HCT116 (cell line): Measurements from ENCODE around the gene ZNF780B. TPM values are rescaled to one million over a fixed set of nuclear protein-coding genes. Genes with fewer than 3 reads are reported as not detected.

Source experiments
- ATAC-seq: fragments of 200-7000 bp; cut with Tn5 transposase; 2 replicates; pipeline ENCODE4 v1.9.1; 2020; ENCODE audit warnings: mild to moderate bottlenecking, moderate library complexity
- BruUV-seq: library from RNA; stranded (reverse); fragments of 400-500 nt; replicated peaks from 2 replicates; lab custom pipeline; 2021; lab: Mats Ljungman, UMichigan
- CTCF ChIA-PET: fragments of 300-600 bp; sonication (Branson Sonifier 250); formaldehyde crosslinking; loops from one replicate; lab custom pipeline; 2021; ENCODE audit warnings: antibody characterized with exemption; lab: Charles Lee
- POLR2A ChIA-PET: fragments of 300-600, 350-600 bp; sonication (Branson Sonifier 250); formaldehyde crosslinking; loops from one replicate; lab custom pipeline; 2021; ENCODE audit warnings: antibody characterized with exemption; lab: Charles Lee
- RAD21 ChIA-PET, 2 experiments: fragments of 300-600 bp; sonication (Branson Sonifier 250); formaldehyde crosslinking; loops; one replicate each; lab custom pipeline; 2023; ENCODE audit warnings: low total read pairs in 2 of 2; ENCODE audit not compliant: uncharacterized antibody in 2 of 2, unreplicated experiment in 2 of 2, low non-redundant PET in 1 of 2; lab: Charles Lee
- DNase-seq: peaks from one replicate; pipeline ENCODE4 v3.0.0-alpha.2; 2010; ENCODE audit warnings: low read depth, low spot score
- H2AFZ ChIP-seq: fragments of 200-600 bp; shearing (Covaris generic), sonication (generic); 2 replicates; pipeline ENCODE4 v1.6.1; 2017; ENCODE audit warnings: low read depth, mixed run types, mixed read lengths, antibody characterized with exemption, low read length; ENCODE audit not compliant: poor library complexity, severe bottlenecking
- H3K27ac ChIP-seq: 2 replicates; pipeline ENCODE4 v1.5.1; 2012; ENCODE audit warnings: low read depth, low read length
- H3K27me3 ChIP-seq: fragments of 200-600 bp; sonication (generic); 2 replicates; pipeline ENCODE4 v1.6.1; 2016; ENCODE audit warnings: mixed run types, low read length, mixed read lengths; ENCODE audit not compliant: insufficient read depth
- H3K36me3 ChIP-seq, 2 experiments: fragments of 200-500 bp in 1 of 2; fragments of 200-600 bp in 1 of 2; sonication (Bioruptor generic) in 1 of 2; sonication (generic) in 1 of 2; 2 replicates each; pipeline versions ENCODE4 v1.5.1 to v1.6.1; 2014 to 2016; ENCODE audit warnings: low read length in 2 of 2, inconsistent platforms in 1 of 2, mixed read lengths in 1 of 2, mixed run types in 1 of 2; ENCODE audit not compliant: insufficient read depth in 2 of 2, control insufficient read depth in 1 of 2
- H3K4me1 ChIP-seq, 2 experiments: fragments of 200-600 bp in 1 of 2; sonication (generic) in 1 of 2; 2 replicates each; pipeline versions ENCODE4 v1.5.1 to v1.6.1; 2012 to 2017; ENCODE audit warnings: low read length in 2 of 2, inconsistent platforms in 1 of 2, mild to moderate bottlenecking in 1 of 2, mixed read lengths in 1 of 2, mixed run types in 1 of 2, moderate library complexity in 1 of 2; ENCODE audit not compliant: insufficient read depth in 2 of 2, control insufficient read depth in 1 of 2
- H3K4me2 ChIP-seq: fragments of 200-600 bp; sonication (generic); 2 replicates; pipeline ENCODE4 v1.6.1; 2017; ENCODE audit warnings: mixed run types, low read length, mixed read lengths
- H3K4me3 ChIP-seq, 2 experiments: fragments of 200-600 bp in 1 of 2; sonication (generic) in 1 of 2; replicated peaks in 1 of 2; 2 replicates each; pipeline ENCODE4 v1.5.1; 2011 to 2016; ENCODE audit warnings: low read length in 2 of 2, control low read depth in 1 of 2, low read depth in 1 of 2, mild to moderate bottlenecking in 1 of 2, mixed read lengths in 1 of 2, mixed run types in 1 of 2
- H3K79me2 ChIP-seq: fragments of 200-600 bp; sonication (generic); 2 replicates; pipeline ENCODE4 v1.6.1; 2017; ENCODE audit warnings: mild to moderate bottlenecking, mixed run types, low read length, moderate library complexity, mixed read lengths; ENCODE audit not compliant: insufficient read depth
- H3K9ac ChIP-seq: fragments of 200-600 bp; sonication (generic); 2 replicates; pipeline ENCODE4 v1.6.1; 2016; ENCODE audit warnings: low read length, mixed read lengths
- H3K9me2 ChIP-seq: fragments of 200-600 bp; sonication (generic), shearing (Covaris generic); 2 replicates; pipeline ENCODE4 v1.6.1; 2017; ENCODE audit warnings: mixed run types, mild to moderate bottlenecking, moderate library complexity; ENCODE audit not compliant: insufficient read depth
- H3K9me3 ChIP-seq, 2 experiments: fragments of 200-500 bp in 1 of 2; fragments of 200-600 bp in 1 of 2; sonication (Bioruptor generic) in 1 of 2; sonication (generic) in 1 of 2; 2 replicates each; pipeline ENCODE4 v1.6.1; 2014 to 2017; ENCODE audit warnings: low read length in 2 of 2, mixed read lengths in 2 of 2, inconsistent platforms in 1 of 2, low read depth in 1 of 2, mild to moderate bottlenecking in 1 of 2, mixed run types in 1 of 2, moderate library complexity in 1 of 2; ENCODE audit not compliant: control insufficient read depth in 1 of 2, insufficient read depth in 1 of 2
- H4K20me1 ChIP-seq: fragments of 200-600 bp; sonication (generic), shearing (Covaris generic); 2 replicates; pipeline ENCODE4 v1.6.1; 2017; ENCODE audit warnings: mixed run types, mild to moderate bottlenecking, moderate library complexity; ENCODE audit not compliant: insufficient read depth
- EGR1 ChIP-seq: IDR thresholded peaks from 2 replicates; pipeline ENCODE4 v1.6.1; 2012; ENCODE audit warnings: low read depth
- ELF1 ChIP-seq: IDR thresholded peaks from 2 replicates; pipeline ENCODE4 v1.6.1; 2012; ENCODE audit warnings: low read depth, borderline replicate concordance
- EZH2phosphoT487 ChIP-seq: fragments of 200-600 bp; IDR thresholded peaks from 2 replicates; pipeline ENCODE4 v1.6.1; 2018; ENCODE audit warnings: antibody characterized with exemption, borderline replicate concordance
- POLR2A ChIP-seq: IDR thresholded peaks from 2 replicates; pipeline ENCODE4 v1.7.0; 2011; ENCODE audit warnings: borderline replicate concordance; ENCODE audit not compliant: insufficient read depth, insufficient read length; ENCODE audit errors: extremely low read depth
- POLR2AphosphoS5 ChIP-seq: IDR thresholded peaks from 2 replicates; pipeline ENCODE4 v1.6.1; 2011; ENCODE audit warnings: mild to moderate bottlenecking, low read depth, low read length, moderate library complexity
- SIN3A ChIP-seq: IDR thresholded peaks from 2 replicates; pipeline ENCODE4 v1.6.1; 2012; ENCODE audit warnings: low read depth
- SP1 ChIP-seq: IDR thresholded peaks from 2 replicates; pipeline ENCODE4 v1.6.1; 2012; ENCODE audit warnings: low read depth
- ZFX ChIP-seq: fragments of 450-650 bp; IDR thresholded peaks from 2 replicates; pipeline ENCODE4 v1.6.1; 2017
- intact Hi-C: fragments of 100-400 bp; cut with micrococcal nuclease; formaldehyde crosslinking; loops from 2 replicates; pipeline ENCODE4 v1.10.0; 2022
- total RNA-seq: library from RNA; stranded (reverse); gene quantifications from one replicate; pipeline ENCODE4 v1.2.1, GENCODE V29; 2021; ENCODE audit not compliant: unreplicated experiment
- TF ChIP-seq, protein P1 (sequence below): IDR thresholded peaks from 2 replicates; pipeline ENCODE4 v1.6.1; 2012
- TF ChIP-seq, protein P2 (sequence below): IDR thresholded peaks from 2 replicates; pipeline ENCODE4 v1.6.1; 2012
- TF ChIP-seq, protein P3 (sequence below), 3 experiments: fragments of 200-600 bp in 1 of 3; sonication (generic) in 1 of 3; IDR thresholded peaks in 2 of 3; conservative IDR thresholded peaks in 1 of 3; 2 replicates each; pipeline ENCODE4 v1.5.1; 2012 to 2017; ENCODE audit warnings: low read depth in 2 of 3, low read length in 2 of 3, antibody characterized with exemption in 1 of 3, borderline replicate concordance in 1 of 3, control low read depth in 1 of 3, mild to moderate bottlenecking in 1 of 3, mixed read lengths in 1 of 3, mixed run types in 1 of 3, moderate library complexity in 1 of 3; ENCODE audit not compliant: insufficient read depth in 1 of 3

The ZNF780B gene
- total RNA-seq, 1 experiment from 2014 or later = 10.5 TPM

DNA sequence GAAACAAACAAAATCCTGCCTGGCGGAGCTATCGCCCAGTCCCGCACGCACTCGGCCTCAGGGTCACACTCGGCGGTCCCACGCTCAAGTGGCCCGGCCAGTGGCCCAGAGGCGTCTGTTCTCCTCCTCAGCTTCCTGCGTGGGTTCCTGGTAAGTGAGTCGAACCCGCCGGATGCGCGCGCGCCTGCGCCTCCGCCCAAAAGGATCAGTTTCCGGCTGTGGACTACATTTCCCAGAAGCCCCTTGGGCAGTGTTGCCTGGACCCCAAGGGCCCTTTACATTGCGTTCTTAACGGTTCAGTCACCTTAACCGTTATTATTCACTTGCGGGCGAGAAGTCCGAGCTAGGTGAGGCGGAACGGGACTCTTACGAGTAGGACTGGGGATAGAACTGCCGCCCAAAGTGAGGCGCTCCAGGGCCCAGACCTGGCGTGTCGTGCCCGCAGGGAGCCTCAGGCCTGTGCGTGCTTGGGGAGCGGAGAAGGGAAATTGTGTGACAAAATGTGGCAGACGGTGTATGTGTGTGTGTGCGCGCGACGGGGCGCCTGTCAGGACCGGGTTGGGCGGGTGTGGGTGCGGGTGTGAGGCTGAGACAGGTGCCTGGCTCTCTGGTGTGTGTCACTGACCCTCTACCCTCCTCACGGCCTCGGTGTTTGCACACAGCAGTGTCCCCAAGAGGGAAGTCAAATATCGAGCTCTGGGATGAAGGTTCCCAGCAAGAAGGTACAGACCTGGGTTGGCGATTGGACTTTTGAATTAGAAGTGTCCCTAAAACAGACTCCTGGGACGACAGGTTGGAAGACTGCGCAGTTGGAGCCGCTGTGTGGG lies 59.0 kb downstream of the ZNF780B start, which contains the start of gene ZNF546:
ZNF546 (plus strand) TSS at position 250 of the 827 bp plus-strand sequence. CDS start 1,267 bp downstream, outside the sequence.
- intact Hi-C loops = no loop called here
- DNase-seq (peak; percentile 74), ATAC-seq (peak; percentile 97)
- H3K4me1 ChIP-seq = peaks cover 0 to 11% of the 10 kb centered on the region in 2 experiments; a peak in 2 of 4 replicates
- no peaks in the 10 kb centered on the region for H3K27me3 ChIP-seq
- TF ChIP-seq ELF1 (peak; percentile 65), EGR1 (peak; percentile 57; the same call in 1 of the 2 replicates), EZH2phosphoT487 (no peak), ZFX (peak; percentile 66), SP1 (no peak; the same call in 1 of the 2 replicates), POLR2A (peak; percentile 97), SIN3A (peak; percentile 89), POLR2AphosphoS5 (peak; percentile 99)
- TF ChIP-seq, protein P1, sequence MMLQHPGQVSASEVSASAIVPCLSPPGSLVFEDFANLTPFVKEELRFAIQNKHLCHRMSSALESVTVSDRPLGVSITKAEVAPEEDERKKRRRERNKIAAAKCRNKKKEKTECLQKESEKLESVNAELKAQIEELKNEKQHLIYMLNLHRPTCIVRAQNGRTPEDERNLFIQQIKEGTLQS = no peak
- TF ChIP-seq, protein P2, sequence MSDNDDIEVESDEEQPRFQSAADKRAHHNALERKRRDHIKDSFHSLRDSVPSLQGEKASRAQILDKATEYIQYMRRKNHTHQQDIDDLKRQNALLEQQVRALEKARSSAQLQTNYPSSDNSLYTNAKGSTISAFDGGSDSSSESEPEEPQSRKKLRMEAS = peak; percentile 3
- TF ChIP-seq, protein P3, sequence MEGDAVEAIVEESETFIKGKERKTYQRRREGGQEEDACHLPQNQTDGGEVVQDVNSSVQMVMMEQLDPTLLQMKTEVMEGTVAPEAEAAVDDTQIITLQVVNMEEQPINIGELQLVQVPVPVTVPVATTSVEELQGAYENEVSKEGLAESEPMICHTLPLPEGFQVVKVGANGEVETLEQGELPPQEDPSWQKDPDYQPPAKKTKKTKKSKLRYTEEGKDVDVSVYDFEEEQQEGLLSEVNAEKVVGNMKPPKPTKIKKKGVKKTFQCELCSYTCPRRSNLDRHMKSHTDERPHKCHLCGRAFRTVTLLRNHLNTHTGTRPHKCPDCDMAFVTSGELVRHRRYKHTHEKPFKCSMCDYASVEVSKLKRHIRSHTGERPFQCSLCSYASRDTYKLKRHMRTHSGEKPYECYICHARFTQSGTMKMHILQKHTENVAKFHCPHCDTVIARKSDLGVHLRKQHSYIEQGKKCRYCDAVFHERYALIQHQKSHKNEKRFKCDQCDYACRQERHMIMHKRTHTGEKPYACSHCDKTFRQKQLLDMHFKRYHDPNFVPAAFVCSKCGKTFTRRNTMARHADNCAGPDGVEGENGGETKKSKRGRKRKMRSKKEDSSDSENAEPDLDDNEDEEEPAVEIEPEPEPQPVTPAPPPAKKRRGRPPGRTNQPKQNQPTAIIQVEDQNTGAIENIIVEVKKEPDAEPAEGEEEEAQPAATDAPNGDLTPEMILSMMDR (IDR thresholded peaks at IDR 0.05 in 2 of 3, conservative IDR thresholded peaks at IDR 0.05 in 1 of 3; ENCODE audit: borderline replicate concordance in 1 of 3, insufficient read depth in 1 of 3, low read depth in 2 of 3, low read length in 2 of 3) = peak in 1 of 3 experiments; percentile 14; a peak in 1 of 6 replicates
- H3K27ac ChIP-seq = peak within 1 kb of the TSS; percentile 51
- H2AFZ ChIP-seq = peak within 1 kb of the TSS; percentile 71
- H3K4me3 ChIP-seq = peak within 1 kb of the TSS; percentile 52 to 78
- CTCF ChIA-PET = no interaction called here
- H3K9me2 ChIP-seq = no peaks in the 10 kb centered on the region
- POLR2A ChIA-PET = interaction anchor here (0.6 to 1.5 kb wide), 2 partner anchors 26 to 50 kb away, joined by 3 to 7 read pairs; partner anchors contain the start of gene PSMC4
- RAD21 ChIA-PET = no interaction called here
- H3K4me2 ChIP-seq = peak within 1 kb of the TSS; percentile 84
- H3K79me2 ChIP-seq = peaks cover 21% of the 10 kb centered on the region
- peaks cover 4 to 6% of the 10 kb centered on the region in 2 experiments; a peak in 3 of 4 replicates for H3K9me3 ChIP-seq
- no TSS peak for BruUV-seq
- no peaks in the 10 kb centered on the region for H3K36me3 ChIP-seq
- H3K9ac ChIP-seq = peak within 1 kb of the TSS; percentile 79
- H4K20me1 ChIP-seq = no peaks in the 10 kb centered on the region
